Gastroesophageal sphincter (tissue), 4 donors: ENCODE data around the gene CES2. TPM values are rescaled to one million over a fixed set of nuclear protein-coding genes. Genes with fewer than 3 reads are reported as not detected.
A peak's percentile ranks its signal among the peaks of the same experiment; 100 is the strongest.

Source experiments
- ATAC-seq: fragments of 150-250 bp; one replicate; pipeline ENCODE4 v1.9.1; 2016; ENCODE audit warnings: mild to moderate bottlenecking, moderate library complexity
- H3K27ac ChIP-seq, 4 donors: fragments of 200-600 bp; sonication (generic) in 3 of 4; 1 replicate in 3 of 4; 2 replicates in 1 of 4; pipeline ENCODE4 v1.5.1; 2016 to 2019
- H3K27me3 ChIP-seq: fragments of 200-600 bp; sonication (generic); one replicate; pipeline ENCODE4 v1.5.1; 2019
- H3K36me3 ChIP-seq, 2 donors: fragments of 200-600 bp; sonication (generic); one replicate each; pipeline ENCODE4 v1.5.1; 2019; ENCODE audit warnings: control low read depth in 1 of 2
- H3K4me1 ChIP-seq, 3 donors: fragments of 200-600 bp; sonication (generic); 1 replicate in 2 of 3; 2 replicates in 1 of 3; pipeline ENCODE4 v1.5.1; 2016 to 2019; ENCODE audit warnings: control low read depth in 2 of 3
- H3K4me3 ChIP-seq, 2 donors: fragments of 200-600 bp; sonication (generic); one replicate each; pipeline ENCODE4 v1.5.1; 2019; ENCODE audit warnings: mild to moderate bottlenecking in 1 of 2, moderate library complexity in 1 of 2
- H3K9me3 ChIP-seq, 3 donors: fragments of 200-600 bp; sonication (generic); one replicate each; pipeline ENCODE4 v1.5.1; 2017 to 2019; ENCODE audit warnings: control low read depth in 2 of 3
- EP300 ChIP-seq: sonication (generic); formaldehyde crosslinking; IDR thresholded peaks from one replicate; pipeline ENCODE4 v1.6.1; 2017; ENCODE audit warnings: antibody characterized with exemption, mild to moderate bottlenecking
- POLR2A ChIP-seq, 2 donors: fragments of 450-650 bp; IDR thresholded peaks; one replicate each; pipeline ENCODE4 v1.6.1; 2017; ENCODE audit warnings: antibody characterized with exemption in 2 of 2, mild to moderate bottlenecking in 2 of 2, moderate library complexity in 1 of 2
- POLR2AphosphoS5 ChIP-seq: sonication (generic); formaldehyde crosslinking; IDR thresholded peaks from one replicate; pipeline ENCODE4 v1.6.1; 2017; ENCODE audit warnings: antibody characterized with exemption
- WGBS, 2 donors: methylation state at CpG; one replicate each; pipeline ENCODE4 v1.1.5; 2018; ENCODE audit warnings: low coverage in 1 of 2; 5-methylcytosine and 5-hydroxymethylcytosine counted together
- total RNA-seq, 4 donors: library from RNA; depleted of rRNA; stranded (reverse); fragments of >200 nt; gene quantifications; one replicate each; pipeline ENCODE4 v1.1.0, GENCODE V29; 2016
- TF ChIP-seq, protein P1 (sequence below), 4 experiments: fragments of 200-600 bp in 2 of 4; fragments of 450-650 bp in 2 of 4; sonication (generic) in 1 of 4; IDR thresholded peaks; one replicate each; pipeline ENCODE4 v1.5.1; 2017 to 2019; ENCODE audit warnings: antibody characterized with exemption in 4 of 4, mild to moderate bottlenecking in 2 of 4, moderate library complexity in 2 of 4

The CES2 gene
- total RNA-seq, 4 donors from 2014 or later = 25.9 to 32.6 (median 26.3) TPM

DNA sequence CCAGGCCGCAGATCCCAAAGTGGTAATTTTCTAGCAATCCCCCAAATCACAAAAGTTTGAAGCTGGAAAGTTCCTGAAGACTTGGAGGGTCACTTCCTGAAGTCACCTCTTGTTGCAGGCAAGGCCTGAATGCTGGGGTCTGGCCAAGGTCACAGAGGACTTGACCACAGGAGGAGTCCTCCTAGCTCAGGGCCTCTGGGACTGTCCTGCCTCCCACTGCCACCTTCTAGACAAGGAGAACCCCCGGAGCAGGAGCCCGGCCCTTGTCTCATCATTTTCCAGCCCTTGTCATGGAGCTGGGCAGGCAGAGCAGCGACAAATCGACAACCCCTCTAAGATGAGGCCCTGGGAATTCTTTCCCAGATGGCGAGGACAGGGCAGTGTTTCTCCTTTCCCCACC is 17.0 kb upstream of the CES2 start:
- Histone ChIP-seq H3K27me3 (peaks cover 3% of the 10 kb centered on the region), H3K36me3 (peaks cover 0 to 8% of the 10 kb centered on the region in 2 donors), H3K4me1 (peaks cover 2 to 49% (median 13%) of the 10 kb centered on the region in 3 donors), H3K4me3 (no peak overlapping the region), H3K9me3 (no peaks in the 10 kb centered on the region), H3K27ac (no peak overlapping the region)
- no peak for ATAC-seq
- no CpG with 5 or more reads among the region's 6 CpGs for WGBS, 2 donors
- TF ChIP-seq POLR2AphosphoS5 (no peak), POLR2A (IDR thresholded peaks at IDR 0.05) (no peak), EP300 (no peak)
- TF ChIP-seq, protein P1, sequence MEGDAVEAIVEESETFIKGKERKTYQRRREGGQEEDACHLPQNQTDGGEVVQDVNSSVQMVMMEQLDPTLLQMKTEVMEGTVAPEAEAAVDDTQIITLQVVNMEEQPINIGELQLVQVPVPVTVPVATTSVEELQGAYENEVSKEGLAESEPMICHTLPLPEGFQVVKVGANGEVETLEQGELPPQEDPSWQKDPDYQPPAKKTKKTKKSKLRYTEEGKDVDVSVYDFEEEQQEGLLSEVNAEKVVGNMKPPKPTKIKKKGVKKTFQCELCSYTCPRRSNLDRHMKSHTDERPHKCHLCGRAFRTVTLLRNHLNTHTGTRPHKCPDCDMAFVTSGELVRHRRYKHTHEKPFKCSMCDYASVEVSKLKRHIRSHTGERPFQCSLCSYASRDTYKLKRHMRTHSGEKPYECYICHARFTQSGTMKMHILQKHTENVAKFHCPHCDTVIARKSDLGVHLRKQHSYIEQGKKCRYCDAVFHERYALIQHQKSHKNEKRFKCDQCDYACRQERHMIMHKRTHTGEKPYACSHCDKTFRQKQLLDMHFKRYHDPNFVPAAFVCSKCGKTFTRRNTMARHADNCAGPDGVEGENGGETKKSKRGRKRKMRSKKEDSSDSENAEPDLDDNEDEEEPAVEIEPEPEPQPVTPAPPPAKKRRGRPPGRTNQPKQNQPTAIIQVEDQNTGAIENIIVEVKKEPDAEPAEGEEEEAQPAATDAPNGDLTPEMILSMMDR (IDR thresholded peaks at IDR 0.05) = no peak

DNA sequence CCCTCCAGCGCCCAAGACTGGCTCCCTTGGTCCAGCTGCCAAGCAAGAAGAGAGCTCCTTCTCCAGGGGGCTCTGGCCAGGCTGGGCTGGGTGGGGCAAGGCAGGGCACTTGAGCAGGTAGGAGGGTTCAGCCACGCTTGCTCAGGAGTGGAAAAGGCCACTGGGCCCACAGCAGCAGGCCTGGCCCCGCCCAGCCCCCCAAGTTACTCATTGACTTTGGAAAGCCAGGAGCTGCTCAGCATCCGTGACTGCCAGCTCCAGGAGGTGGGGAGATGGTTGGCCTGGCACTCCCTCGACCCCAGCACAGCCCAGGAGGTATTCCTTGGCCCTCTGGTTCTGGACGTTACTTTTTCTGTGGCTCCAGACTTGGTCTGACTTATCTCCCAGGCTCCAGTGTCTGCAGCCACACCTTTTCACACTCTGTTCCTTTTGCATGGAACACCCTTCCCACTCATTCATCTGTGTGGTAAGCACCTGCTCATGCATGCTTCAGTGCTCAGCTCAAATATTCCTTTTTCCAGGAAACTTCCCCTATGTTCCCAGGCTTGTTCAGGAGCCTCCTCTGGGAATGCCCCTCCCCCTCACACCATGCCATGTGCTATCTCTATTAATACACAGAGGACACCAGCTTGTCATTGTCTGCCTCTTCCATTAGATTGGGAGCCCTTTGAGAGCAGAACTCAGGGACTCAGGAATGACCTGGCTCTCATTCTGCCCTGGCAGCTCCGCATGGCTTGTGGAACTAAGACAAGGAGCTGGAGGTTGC is 16.3 kb upstream of the CES2 start, which contains the start of gene CDH16:
Gene CDH16, minus strand, starts transcription at position 83 of the 766 bp plus-strand sequence. CDS start 820 bp downstream, outside the sequence.
- WGBS, 2 donors = 80% methylated on average over 1 of the region's 7 CpGs; no CpG with 5 or more reads in 1 of the 2 donors
- ATAC-seq = no peak
- peaks cover 3% of the 10 kb centered on the region for H3K27me3 ChIP-seq
- H3K36me3 ChIP-seq = peaks cover 0 to 8% of the 10 kb centered on the region in 2 donors
- no peaks in the 10 kb centered on the region for H3K9me3 ChIP-seq
- H3K4me3 ChIP-seq = no peak within 1 kb of the TSS
- peaks cover 2 to 55% (median 19%) of the 10 kb centered on the region in 3 donors for H3K4me1 ChIP-seq
- TF ChIP-seq, protein P1 (IDR thresholded peaks at IDR 0.05) = no peak
- TF ChIP-seq EP300 (no peak), POLR2AphosphoS5 (no peak), POLR2A (IDR thresholded peaks at IDR 0.05) (no peak)
- H3K27ac ChIP-seq = peak within 1 kb of the TSS in 3 of 4 donors; percentile 81 to 92 (median 87)

DNA sequence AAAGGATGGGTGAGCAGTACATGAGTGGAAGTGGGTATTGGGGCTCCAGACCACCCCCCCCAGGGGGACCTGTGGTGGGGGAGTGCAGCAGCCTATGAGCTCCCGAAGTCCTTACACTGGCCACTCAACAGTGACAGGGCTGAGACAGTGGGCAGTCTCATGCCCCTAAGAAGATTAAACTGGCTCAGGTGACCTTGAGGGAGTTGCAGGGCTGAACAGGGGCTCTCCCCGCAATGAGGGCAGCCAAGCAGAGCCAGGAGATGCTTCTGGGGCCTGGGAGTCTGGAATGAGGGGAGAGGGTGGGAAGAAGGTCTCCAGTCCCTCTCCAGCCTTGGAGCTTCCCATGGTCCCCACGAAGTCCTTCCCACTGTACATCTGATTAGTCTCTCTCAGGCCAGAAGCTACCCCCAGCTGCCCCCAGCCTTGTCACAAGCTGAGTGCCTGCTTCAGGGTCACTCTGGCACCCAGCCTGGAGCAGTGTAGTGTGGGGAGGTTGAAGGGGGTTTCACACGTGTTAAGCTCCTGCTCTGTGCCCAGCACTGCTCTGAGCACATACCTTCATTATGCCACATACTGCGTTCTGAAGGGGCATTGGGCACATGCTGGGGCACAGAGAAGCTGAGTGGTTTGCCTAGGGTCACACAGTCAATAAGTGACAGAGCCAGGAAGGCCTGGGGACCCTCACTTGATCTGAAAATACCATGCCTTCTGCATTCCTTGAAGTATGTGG is 15.6 kb upstream of the CES2 start:
- Histone ChIP-seq H3K4me1 (peaks cover 2 to 62% (median 20%) of the 10 kb centered on the region in 3 donors), H3K36me3 (peaks cover 0 to 8% of the 10 kb centered on the region in 2 donors), H3K27ac (peak overlapping the region in 3 of 4 donors; percentile 81 to 92 (median 87)), H3K27me3 (peaks cover 3% of the 10 kb centered on the region), H3K9me3 (no peaks in the 10 kb centered on the region), H3K4me3 (no peak overlapping the region)
- 60% methylated on average over 2 of the region's 5 CpGs; no CpG with 5 or more reads in 1 of the 2 donors for WGBS, 2 donors
- no peak for ATAC-seq
- TF ChIP-seq, protein P1 (IDR thresholded peaks at IDR 0.05) = no peak
- TF ChIP-seq POLR2AphosphoS5 = no peak
- no peak for TF ChIP-seq POLR2A (IDR thresholded peaks at IDR 0.05)
- no peak for TF ChIP-seq EP300

DNA sequence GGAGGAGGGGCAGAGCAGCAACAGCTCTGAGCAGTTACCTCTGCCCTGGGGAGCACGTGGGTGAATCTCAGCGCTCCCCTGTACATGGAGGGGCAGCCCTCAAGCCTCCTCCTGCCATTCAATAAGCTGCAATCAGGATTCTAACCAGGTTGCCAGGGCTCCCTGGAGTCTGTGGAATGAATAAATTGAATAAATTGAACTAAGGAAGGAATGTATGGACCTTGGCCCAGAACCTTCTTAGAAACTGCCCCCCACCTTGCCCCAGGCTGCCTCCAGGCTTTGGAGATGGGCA is 15.1 kb upstream of the CES2 start:
- Histone ChIP-seq H3K27me3 (peaks cover 3% of the 10 kb centered on the region), H3K36me3 (peaks cover 0 to 8% of the 10 kb centered on the region in 2 donors), H3K27ac (peak overlapping the region in 3 of 4 donors; percentile 81 to 92 (median 87)), H3K4me1 (peaks cover 2 to 67% (median 20%) of the 10 kb centered on the region in 3 donors), H3K4me3 (no peak overlapping the region), H3K9me3 (no peaks in the 10 kb centered on the region)
- no peak for ATAC-seq
- TF ChIP-seq, protein P1 (IDR thresholded peaks at IDR 0.05) = no peak
- TF ChIP-seq POLR2A (IDR thresholded peaks at IDR 0.05) = no peak
- TF ChIP-seq POLR2AphosphoS5 = no peak
- TF ChIP-seq EP300 = no peak
- WGBS, 2 donors = 0 to 40% methylated on average over 1 of the region's 2 CpGs
